H54 (cell line): ENCODE data around the gene PLAAT2.
A peak's percentile ranks its signal among the peaks of the same experiment; 100 is the strongest.
"Not testable (repeated sequence)": the region's sequence is repeated elsewhere in the genome, so short reads cannot be mapped to it uniquely, and the experiment has no call there.

Source experiments
- DNase-seq: peaks from one replicate; pipeline ENCODE4 v3.0.0; 2011; ENCODE audit warnings: low spot score, mixed read lengths; ENCODE audit not compliant: insufficient read length
- FAIRE-seq: peaks from 3 replicates; lab custom pipeline; 2011; peaks lifted over from hg19 to GRCh38; lab: Jason Lieb, UNC
- POLR2A ChIP-seq: IDR thresholded peaks from 2 replicates; pipeline ENCODE4 v1.6.1; 2011; ENCODE audit warnings: low read depth, mild to moderate bottlenecking, low read length

The PLAAT2 gene

GRCh38 chr11:63567044-63567840, 4.1 kb upstream of the PLAAT2 start:
- DNase-seq, result peak; percentile 45
- peak; percentile 90 for FAIRE-seq
- no peak for TF ChIP-seq POLR2A

- no peak for DNase-seq
- FAIRE-seq, result no peak
- no peak for TF ChIP-seq POLR2A
Observed at GRCh38 chr11:63564784-63565350, 1.7 kb upstream of the PLAAT2 start.

- DNase-seq (no peak), FAIRE-seq (no peak)
- TF ChIP-seq POLR2A, result no peak
Observed at GRCh38 chr11:63564056-63564774, 1.0 kb upstream of the PLAAT2 start.

GRCh38 chr11:63560506-63561180, 2.5 kb downstream of the PLAAT2 start:
- DNase-seq (peak; percentile 59), FAIRE-seq (no peak)
- TF ChIP-seq POLR2A, result no peak

GRCh38 chr11:63558459-63559157, 4.6 kb downstream of the PLAAT2 start:
- FAIRE-seq (no peak), DNase-seq (no peak)
- no peak for TF ChIP-seq POLR2A

GRCh38 chr11:63557570-63557969, 5.6 kb downstream of the PLAAT2 start:
- FAIRE-seq (no peak), DNase-seq (no peak)
- no peak for TF ChIP-seq POLR2A

- TF ChIP-seq POLR2A, result no peak
- no peak for FAIRE-seq
- no peak for DNase-seq
Observed at GRCh38 chr11:63556404-63557013, 6.7 kb downstream of the PLAAT2 start.

- no peak for DNase-seq
- no peak for FAIRE-seq
- TF ChIP-seq POLR2A, result no peak
Observed at GRCh38 chr11:63554877-63555223, 8.3 kb downstream of the PLAAT2 start.

GRCh38 chr11:63553759-63554158, 9.4 kb downstream of the PLAAT2 start:
- FAIRE-seq (no peak), DNase-seq (no peak)
- no peak for TF ChIP-seq POLR2A

- DNase-seq (no peak), FAIRE-seq (no peak)
- no peak for TF ChIP-seq POLR2A
Observed at GRCh38 chr11:63552921-63553320, 10.3 kb downstream of the PLAAT2 start.

- no peak for TF ChIP-seq POLR2A
- DNase-seq (no peak), FAIRE-seq (no peak)
Observed at GRCh38 chr11:63551889-63552266, 11.3 kb downstream of the PLAAT2 start.

GRCh38 chr11:63551091-63551888, 11.9 kb downstream of the PLAAT2 start:
- DNase-seq, result no peak
- no peak for TF ChIP-seq POLR2A
- FAIRE-seq, result no peak

GRCh38 chr11:63550156-63550700, 13.0 kb downstream of the PLAAT2 start:
- not testable (repeated sequence) for FAIRE-seq, DNase-seq
